Calu3 (cell line): ENCODE results near the gene WNT7B. TPM values are rescaled to one million over a fixed set of nuclear protein-coding genes. Genes with fewer than 3 reads are reported as not detected.

Experiments
- BruUV-seq: library from RNA; stranded (reverse); fragments of 400-500 nt; replicated peaks from 2 replicates; lab custom pipeline; 2021; lab: Mats Ljungman, UMichigan
- CTCF ChIA-PET: fragments of 300-600 bp; sonication (Branson Sonifier 250); formaldehyde crosslinking; loops from one replicate; lab custom pipeline; 2022; ENCODE audit warnings: antibody characterized with exemption; lab: Charles Lee
- DNase-seq: peaks from one replicate; pipeline ENCODE4 v3.0.0; 2022
- H3K27ac Mint-ChIP-seq: one replicate; pipeline ENCODE4 v1.8.0; 2022; ENCODE audit warnings: mixed read lengths; ENCODE audit not compliant: unreplicated experiment
- H3K27me3 Mint-ChIP-seq: one replicate; pipeline ENCODE4 v1.8.0; 2022; ENCODE audit warnings: mixed read lengths; ENCODE audit not compliant: unreplicated experiment
- H3K36me3 Mint-ChIP-seq: one replicate; pipeline ENCODE4 v1.8.0; 2022; ENCODE audit warnings: mild to moderate bottlenecking, moderate library complexity, mixed read lengths; ENCODE audit not compliant: insufficient read depth, unreplicated experiment
- H3K4me1 Mint-ChIP-seq: one replicate; pipeline ENCODE4 v1.8.0; 2022; ENCODE audit warnings: mild to moderate bottlenecking, low read depth, mixed read lengths; ENCODE audit not compliant: unreplicated experiment
- H3K4me3 Mint-ChIP-seq: one replicate; pipeline ENCODE4 v1.8.0; 2022; ENCODE audit warnings: mild to moderate bottlenecking, low read depth, moderate library complexity, mixed read lengths; ENCODE audit not compliant: unreplicated experiment
- H3K9me3 Mint-ChIP-seq: one replicate; pipeline ENCODE4 v1.8.0; 2022; ENCODE audit warnings: low read depth, mixed read lengths; ENCODE audit not compliant: unreplicated experiment
- CTCF ChIP-seq: fragments of 200-600 bp; IDR thresholded peaks from one replicate; pipeline ENCODE4 v1.8.0; 2022; ENCODE audit warnings: antibody characterized with exemption; ENCODE audit not compliant: unreplicated experiment
- intact Hi-C: fragments of 100-400 bp; cut with micrococcal nuclease; formaldehyde crosslinking; loops from one replicate; pipeline ENCODE4 v1.10.0; 2022; ENCODE audit not compliant: unreplicated experiment
- total RNA-seq: library from RNA; stranded (reverse); gene quantifications from 2 replicates; pipeline ENCODE4 v1.2.3, GENCODE V29; 2022

The WNT7B gene
- total RNA-seq, 1 experiment from 2014 or later, result 100.0 TPM

- no TSS peak for BruUV-seq
- Mint-ChIP-seq H3K27ac (no peak overlapping the region), H3K4me1 (peaks cover 34% of the 10 kb centered on the region), H3K9me3 (peaks cover 2% of the 10 kb centered on the region), H3K4me3 (no peak overlapping the region), H3K27me3 (no peaks in the 10 kb centered on the region), H3K36me3 (no peaks in the 10 kb centered on the region)
- CTCF ChIA-PET, result interaction anchor here (0.8 to 2.0 kb wide), 3 partner anchors 31 to 321 kb away, joined by 3 to 5 read pairs (median 4); no protein-coding TSS in a partner anchor
- no peak for TF ChIP-seq CTCF
- intact Hi-C loops, result no loop called here
- no peak for DNase-seq
Observed at GRCh38 chr22:45895436-45896152, 81.4 kb downstream of the WNT7B start.

- intact Hi-C loops, result no loop called here
- H3K4me3 Mint-ChIP-seq, result no peak overlapping the region
- H3K27me3 Mint-ChIP-seq, result no peaks in the 10 kb centered on the region
- DNase-seq, result no peak
- CTCF ChIA-PET, result interaction anchor here (0.6 to 1.0 kb wide), 3 partner anchors 10 to 66 kb away, joined by 3 read pairs; no protein-coding TSS in a partner anchor
- H3K27ac Mint-ChIP-seq, result no peak overlapping the region
- H3K36me3 Mint-ChIP-seq, result peaks cover 2% of the 10 kb centered on the region
- TF ChIP-seq CTCF, result no peak
- no peaks in the 10 kb centered on the region for H3K9me3 Mint-ChIP-seq
- BruUV-seq, result no TSS peak
- H3K4me1 Mint-ChIP-seq, result peaks cover 31% of the 10 kb centered on the region
Observed at GRCh38 chr22:45893516-45893915, 83.4 kb downstream of the WNT7B start.

GRCh38 chr22:45892681-45893461 is 84.1 kb downstream of the WNT7B start:
- peaks cover 34% of the 10 kb centered on the region for H3K4me1 Mint-ChIP-seq
- DNase-seq, result no peak
- H3K9me3 Mint-ChIP-seq, result no peaks in the 10 kb centered on the region
- H3K27ac Mint-ChIP-seq, result no peak overlapping the region
- H3K27me3 Mint-ChIP-seq, result no peaks in the 10 kb centered on the region
- no peak for TF ChIP-seq CTCF
- CTCF ChIA-PET, result interaction anchor here (0.5 to 0.6 kb wide), 2 partner anchors 28 to 67 kb away, joined by 3 to 5 read pairs; no protein-coding TSS in a partner anchor
- peaks cover 7% of the 10 kb centered on the region for H3K36me3 Mint-ChIP-seq
- H3K4me3 Mint-ChIP-seq, result no peak overlapping the region
- intact Hi-C loops, result no loop called here
- BruUV-seq, result no TSS peak

DNA sequence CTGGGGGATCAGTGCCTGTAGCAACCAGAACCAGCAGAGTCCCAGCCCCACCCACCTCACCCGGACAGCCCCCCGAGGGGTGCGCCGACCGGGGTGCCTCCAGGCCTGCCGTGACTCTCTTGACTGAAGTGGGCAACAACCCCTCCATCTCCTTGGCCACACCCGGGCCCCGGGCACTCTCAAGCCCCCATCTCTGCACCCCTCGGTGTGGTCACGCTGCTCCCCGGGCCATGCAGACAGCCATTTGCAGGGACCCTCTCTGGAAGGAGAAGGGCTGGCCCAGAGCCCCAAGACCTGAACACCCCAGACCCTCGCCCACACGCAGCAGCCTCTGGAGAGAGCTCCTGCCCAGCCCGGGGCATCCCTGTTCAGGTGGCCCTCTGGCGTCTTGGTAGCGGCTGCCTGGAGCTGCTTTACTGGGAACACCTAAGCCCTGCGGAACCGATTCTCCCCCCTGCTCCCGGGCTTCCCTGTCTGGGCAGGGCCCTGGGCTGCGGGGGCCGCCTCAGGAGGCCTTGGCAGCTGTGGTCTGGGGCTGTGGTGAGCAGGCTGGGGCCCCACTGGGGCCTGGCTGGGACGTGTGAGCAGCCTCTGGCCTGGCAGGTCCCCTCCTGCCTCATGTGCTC is 84.9 kb downstream of the WNT7B start:
- intact Hi-C loops, result no loop called here
- Mint-ChIP-seq H3K27ac (no peak overlapping the region), H3K36me3 (peaks cover 13% of the 10 kb centered on the region), H3K4me3 (no peak overlapping the region), H3K27me3 (no peaks in the 10 kb centered on the region), H3K4me1 (peaks cover 38% of the 10 kb centered on the region), H3K9me3 (no peaks in the 10 kb centered on the region)
- TF ChIP-seq CTCF, result no peak
- CTCF ChIA-PET, result interaction anchor here (0.5 to 0.6 kb wide), 2 partner anchors 28 kb away, joined by 3 to 5 read pairs; no protein-coding TSS in a partner anchor
- no peak for DNase-seq
- no TSS peak for BruUV-seq
